GM12892 (cell line): ENCODE results near the gene DIAPH1.

ENCODE experiments used
- POLR2A ChIP-seq: IDR thresholded peaks from 2 replicates; pipeline ENCODE4 v1.6.1; 2011; ENCODE audit warnings: low read depth, low read length, control low read depth
- POLR2AphosphoS5 ChIP-seq: IDR thresholded peaks from 2 replicates; pipeline ENCODE4 v1.6.1; 2011; ENCODE audit warnings: low read depth, low read length, control low read depth
- TAF1 ChIP-seq: IDR thresholded peaks from 2 replicates; pipeline ENCODE4 v1.6.1; 2011; ENCODE audit warnings: low read depth, mild to moderate bottlenecking, control low read depth, low read length, borderline replicate concordance

DNA sequence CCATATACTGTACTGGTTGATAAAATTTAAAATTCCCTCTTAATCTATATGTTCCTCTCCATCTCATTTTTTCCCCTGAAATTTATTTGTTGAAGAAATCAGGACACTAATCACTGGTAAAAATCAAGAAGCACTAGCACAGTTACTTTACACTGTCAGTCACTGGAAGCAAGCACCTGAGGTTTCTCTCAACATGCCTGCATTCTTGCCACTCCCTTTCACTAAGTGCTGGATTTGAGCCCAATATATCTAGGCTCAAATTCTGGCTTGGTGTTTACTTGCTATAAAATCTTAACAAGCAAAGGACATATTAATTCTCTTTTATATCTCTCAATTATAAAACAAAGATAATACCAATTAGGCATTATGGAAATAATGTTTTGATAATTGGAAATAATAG lies 58.6 kb downstream of the DIAPH1 start:
- TF ChIP-seq POLR2A (no peak), POLR2AphosphoS5 (no peak), TAF1 (no peak)
